ENCODE results near the gene HNRNPAB.
"Not testable (repeated sequence)": the region's sequence is repeated elsewhere in the genome, so short reads cannot be mapped to it uniquely, and the experiment has no call there.

The HNRNPAB gene

GRCh38 chr5:178245389-178245788 lies 41.1 kb downstream of the HNRNPAB start:
- DNase-seq (ENCODE audit: low read depth in 2 of 2) = no peak

- DNase-seq (ENCODE audit: low read depth in 2 of 2) = no peak
Observed at GRCh38 chr5:178246624-178247279, 42.4 kb downstream of the HNRNPAB start.

- no peak for DNase-seq (ENCODE audit: low read depth in 2 of 2)
Observed at GRCh38 chr5:178247481-178248456, 43.4 kb downstream of the HNRNPAB start.

- DNase-seq (ENCODE audit: low read depth in 2 of 2) = no peak
Observed at GRCh38 chr5:178248750-178249149, 44.4 kb downstream of the HNRNPAB start.

GRCh38 chr5:178249191-178249989 lies 45.1 kb downstream of the HNRNPAB start:
- no peak for DNase-seq (ENCODE audit: low read depth in 2 of 2)

- DNase-seq (ENCODE audit: low read depth in 2 of 2) = no peak
Observed at GRCh38 chr5:178250263-178250662, 45.9 kb downstream of the HNRNPAB start.

- no peak for DNase-seq (ENCODE audit: low read depth in 2 of 2)
Observed at GRCh38 chr5:178252258-178252657, 47.9 kb downstream of the HNRNPAB start.

- not testable (repeated sequence) for DNase-seq (ENCODE audit: low read depth in 2 of 2)
Observed at GRCh38 chr5:178253632-178254031, 49.3 kb downstream of the HNRNPAB start.

GRCh38 chr5:178256746-178257145 lies 52.4 kb downstream of the HNRNPAB start:
- DNase-seq (ENCODE audit: low read depth in 2 of 2) = no peak

GRCh38 chr5:178257650-178258049 lies 53.3 kb downstream of the HNRNPAB start:
- no peak for DNase-seq (ENCODE audit: low read depth in 2 of 2)

GRCh38 chr5:178259623-178260536 lies 55.5 kb downstream of the HNRNPAB start:
- DNase-seq (ENCODE audit: low read depth in 2 of 2) = no peak

Measured in stimulated activated CD4-positive, alpha-beta T cell treated with anti-CD3 and anti-CD28 coated beads, Interleukin-4, amount 100 ng/mL, for 48 hours (primary cell).